HepG2 (cell line): Measurements from ENCODE around the gene PBX2.

Experiments
- EP300 ChIP-seq, 3 experiments: sonication (generic) in 1 of 3; formaldehyde crosslinking in 1 of 3; IDR thresholded peaks; 2 replicates each; pipeline versions ENCODE4 v1.5.1 to v1.6.1; 2011 to 2020; ENCODE audit warnings: low read depth in 2 of 3, low read length in 2 of 3, borderline replicate concordance in 1 of 3, improper control_type of control experiment in 1 of 3, mild to moderate bottlenecking in 1 of 3, missing genetic modification reagents in 1 of 3, moderate library complexity in 1 of 3
- HDAC1 ChIP-seq: sonication (generic); formaldehyde crosslinking; IDR thresholded peaks from 2 replicates; pipeline ENCODE4 v1.5.1; 2020; ENCODE audit warnings: mild to moderate bottlenecking, missing genetic modification reagents
- MTF1 ChIP-seq: sonication (generic); formaldehyde crosslinking; IDR thresholded peaks from 2 replicates; pipeline ENCODE4 v1.5.0; 2020; ENCODE audit warnings: missing genetic modification reagents
- POLR2AphosphoS5 ChIP-seq: IDR thresholded peaks from 2 replicates; pipeline ENCODE4 v1.6.1; 2012; ENCODE audit warnings: low read depth, low read length
- SNRNP70 ChIP-seq: fragments of 200-400 bp; formaldehyde crosslinking; IDR thresholded peaks from 2 replicates; pipeline ENCODE4 v1.6.1; 2017; ENCODE audit warnings: mild to moderate bottlenecking, low read depth, low read length, moderate library complexity
- ZKSCAN1 ChIP-seq: fragments of 150-350 bp; IDR thresholded peaks from 2 replicates; pipeline ENCODE4 v1.6.1; 2014; ENCODE audit warnings: low read length
- TF ChIP-seq, protein P1 (sequence below): IDR thresholded peaks from 2 replicates; pipeline ENCODE4 v1.6.1; 2012; ENCODE audit warnings: low read depth, low read length, improper control_type of control experiment
- TF ChIP-seq, protein P2 (sequence below): fragments of 450-650 bp; IDR thresholded peaks from 2 replicates; pipeline ENCODE4 v1.6.1; 2017

DNA sequence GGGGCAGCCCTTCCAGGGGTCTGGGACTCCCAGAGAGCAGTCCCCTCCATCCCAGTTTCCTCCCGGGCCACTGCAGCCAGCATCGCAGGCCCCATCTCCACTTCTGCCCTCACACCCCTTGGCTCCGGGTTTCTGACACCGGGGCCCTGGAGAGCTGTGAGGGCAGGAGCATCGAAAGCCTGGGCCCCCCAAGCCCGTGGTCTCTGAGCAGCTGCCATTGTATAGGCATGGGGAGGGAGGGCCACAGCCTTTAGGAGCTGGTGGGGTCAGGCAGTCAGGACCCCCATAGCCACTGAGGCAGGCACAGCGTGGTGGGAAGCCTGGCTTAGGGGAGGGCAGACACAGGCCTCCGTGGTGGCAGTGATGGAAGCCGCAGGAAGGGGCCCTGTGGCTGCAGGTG, 12.2 kb upstream of the PBX2 start:
- TF ChIP-seq, protein P1, sequence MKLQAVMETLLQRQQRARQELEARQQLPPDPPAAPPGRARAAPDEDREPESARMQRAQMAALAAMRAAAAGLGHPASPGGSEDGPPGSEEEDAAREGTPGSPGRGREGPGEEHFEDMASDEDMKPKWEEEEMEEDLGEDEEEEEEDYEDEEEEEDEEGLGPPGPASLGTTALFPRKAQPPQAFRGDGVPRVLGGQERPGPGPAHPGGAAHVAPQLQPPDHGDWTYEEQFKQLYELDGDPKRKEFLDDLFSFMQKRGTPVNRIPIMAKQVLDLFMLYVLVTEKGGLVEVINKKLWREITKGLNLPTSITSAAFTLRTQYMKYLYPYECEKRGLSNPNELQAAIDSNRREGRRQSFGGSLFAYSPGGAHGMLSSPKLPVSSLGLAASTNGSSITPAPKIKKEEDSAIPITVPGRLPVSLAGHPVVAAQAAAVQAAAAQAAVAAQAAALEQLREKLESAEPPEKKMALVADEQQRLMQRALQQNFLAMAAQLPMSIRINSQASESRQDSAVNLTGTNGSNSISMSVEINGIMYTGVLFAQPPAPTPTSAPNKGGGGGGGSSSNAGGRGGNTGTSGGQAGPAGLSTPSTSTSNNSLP: no peak
- no peak for TF ChIP-seq MTF1 (CRISPR knock-in tag)
- TF ChIP-seq, protein P2, sequence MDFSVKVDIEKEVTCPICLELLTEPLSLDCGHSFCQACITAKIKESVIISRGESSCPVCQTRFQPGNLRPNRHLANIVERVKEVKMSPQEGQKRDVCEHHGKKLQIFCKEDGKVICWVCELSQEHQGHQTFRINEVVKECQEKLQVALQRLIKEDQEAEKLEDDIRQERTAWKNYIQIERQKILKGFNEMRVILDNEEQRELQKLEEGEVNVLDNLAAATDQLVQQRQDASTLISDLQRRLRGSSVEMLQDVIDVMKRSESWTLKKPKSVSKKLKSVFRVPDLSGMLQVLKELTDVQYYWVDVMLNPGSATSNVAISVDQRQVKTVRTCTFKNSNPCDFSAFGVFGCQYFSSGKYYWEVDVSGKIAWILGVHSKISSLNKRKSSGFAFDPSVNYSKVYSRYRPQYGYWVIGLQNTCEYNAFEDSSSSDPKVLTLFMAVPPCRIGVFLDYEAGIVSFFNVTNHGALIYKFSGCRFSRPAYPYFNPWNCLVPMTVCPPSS: no peak
- TF ChIP-seq HDAC1 (CRISPR knock-in tag): no peak
- no peak for TF ChIP-seq ZKSCAN1
- TF ChIP-seq POLR2AphosphoS5: no peak
- no peak for TF ChIP-seq SNRNP70
- TF ChIP-seq EP300 (IDR thresholded peaks at IDR 0.05; ENCODE audit: low read depth in 2 of 2, low read length in 2 of 2): no peak
- TF ChIP-seq EP300 (CRISPR knock-in tag; IDR thresholded peaks at IDR 0.05; ENCODE audit: borderline replicate concordance): no peak
